HG03342 (cell line): Measurements from ENCODE around the gene SNX20.

Experiments used
- ATAC-seq: cut with Tn5 transposase; IDR thresholded peaks from one replicate; pipeline ENCODE4 v1.9.1; 2021; ENCODE audit warnings: mild to moderate bottlenecking, moderate library complexity; ENCODE audit not compliant: unreplicated experiment

The SNX20 gene

GRCh38 chr16:50637716-50638602 is 43.2 kb downstream of the SNX20 start:
- no peak for ATAC-seq

- ATAC-seq, result no peak
These were observed 44.2 kb downstream of the SNX20 start for GRCh38 chr16:50636753-50637374.

DNA sequence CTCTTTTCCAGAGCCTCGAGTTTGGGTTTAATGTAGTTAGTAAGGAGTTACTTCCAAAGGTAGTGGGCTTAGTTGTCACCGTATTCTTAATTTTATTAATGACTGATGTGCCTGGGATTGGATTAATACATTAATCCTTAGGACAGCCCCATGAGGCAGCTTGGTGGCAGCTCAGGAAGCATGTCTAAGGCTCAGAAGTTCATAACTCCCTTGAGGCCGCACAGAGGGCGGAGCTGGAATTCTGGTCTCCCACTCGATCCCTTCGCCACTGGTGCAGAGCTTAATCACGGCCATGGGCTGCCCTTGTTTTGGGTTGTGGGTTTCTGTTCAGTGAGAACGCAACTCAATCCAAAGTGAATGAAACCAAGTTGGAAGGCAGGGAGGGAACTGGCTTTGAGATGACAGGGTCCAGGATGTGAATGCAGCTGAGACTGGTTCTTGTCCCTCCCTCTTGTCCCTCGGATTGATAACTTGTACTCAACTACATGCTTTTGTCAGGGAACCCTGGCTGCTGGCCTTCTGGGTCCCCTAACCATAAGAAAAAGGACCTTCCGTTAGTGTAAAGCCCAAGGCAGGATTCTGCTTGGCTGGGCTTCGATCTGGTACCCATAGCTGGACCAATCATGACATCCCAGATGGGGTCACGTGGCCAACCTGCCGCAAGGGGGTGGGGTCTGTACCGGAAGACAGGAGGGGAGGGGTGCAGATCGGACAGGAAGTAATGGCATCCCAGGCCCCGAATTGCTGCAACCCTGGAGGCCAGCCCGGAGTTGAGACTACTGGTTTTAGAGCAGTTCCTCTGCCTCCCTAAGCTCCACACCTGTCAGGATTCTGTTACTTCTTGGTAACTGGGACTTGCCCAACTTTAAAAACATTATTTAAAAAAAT is 45.4 kb downstream of the SNX20 start:
- no peak for ATAC-seq

DNA sequence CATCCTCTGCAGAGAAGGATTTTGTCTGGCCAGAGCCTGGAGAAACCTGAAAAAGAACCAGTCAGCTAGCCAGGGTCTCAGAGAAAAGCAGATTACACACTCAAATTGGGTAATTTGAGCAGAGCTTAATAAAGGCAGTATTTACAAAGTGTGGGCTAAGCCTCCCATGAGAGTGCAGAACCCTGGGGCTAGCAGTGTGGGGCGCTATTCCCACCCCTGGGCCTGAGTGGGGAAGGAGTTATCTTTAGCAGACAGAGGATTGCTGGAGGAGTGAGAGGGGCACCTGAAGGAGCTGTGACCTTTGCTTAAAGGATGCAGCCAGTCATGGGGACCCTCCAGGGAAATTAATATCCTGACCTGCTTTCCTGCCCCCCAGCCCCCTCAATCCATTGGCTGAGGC is 46.2 kb downstream of the SNX20 start:
- no peak for ATAC-seq

DNA sequence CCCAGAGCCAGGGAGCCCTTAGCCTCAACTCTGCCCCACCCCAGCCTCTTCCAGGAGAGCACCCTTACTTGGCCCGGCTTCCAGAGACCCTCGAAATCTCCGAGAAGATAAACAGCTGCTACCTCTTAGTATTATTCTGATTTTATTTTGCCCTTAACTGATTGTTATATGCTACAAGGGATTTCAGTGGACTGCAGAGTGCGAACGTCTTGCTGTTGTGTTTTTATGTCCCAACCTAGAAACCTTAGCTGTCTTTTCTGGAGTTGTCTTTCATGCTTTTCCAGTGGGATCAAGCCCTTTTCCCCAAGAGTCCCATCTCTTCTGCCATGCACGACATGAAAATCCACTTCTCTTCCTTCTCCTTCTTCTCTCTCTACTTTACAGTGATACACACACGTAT is 47.0 kb downstream of the SNX20 start:
- ATAC-seq, result no peak

GRCh38 chr16:50632927-50633800 is 47.9 kb downstream of the SNX20 start:
- ATAC-seq, result no peak

DNA sequence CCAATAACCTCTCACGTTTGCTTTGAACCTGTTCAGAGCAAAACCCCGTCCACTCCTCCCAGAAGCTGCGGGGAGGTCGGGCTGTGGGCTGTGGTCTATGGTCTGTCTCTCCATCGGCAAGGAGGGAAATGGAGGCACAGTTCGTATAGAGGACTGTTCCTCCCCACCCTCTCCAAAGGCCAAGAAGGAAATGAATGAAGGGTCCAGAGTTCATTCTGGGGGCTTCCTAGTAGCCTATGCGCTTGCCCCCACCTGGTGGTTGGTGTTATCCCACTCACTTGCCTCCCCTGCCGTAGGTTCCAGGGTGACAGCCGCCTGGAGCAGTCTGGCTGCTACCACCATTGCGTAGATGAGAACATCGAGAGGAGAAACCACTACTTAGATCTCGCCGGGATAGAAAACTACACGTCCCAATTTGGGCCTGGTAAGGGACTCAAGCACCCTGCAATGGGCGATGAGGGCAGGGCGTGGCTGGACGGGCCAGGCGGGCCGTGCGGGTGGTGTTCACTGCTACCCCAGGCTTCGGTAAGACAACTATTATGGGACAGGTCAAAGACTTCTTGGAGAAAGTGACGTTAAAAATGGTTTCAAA is 49.0 kb downstream of the SNX20 start:
- ATAC-seq, result no peak

DNA sequence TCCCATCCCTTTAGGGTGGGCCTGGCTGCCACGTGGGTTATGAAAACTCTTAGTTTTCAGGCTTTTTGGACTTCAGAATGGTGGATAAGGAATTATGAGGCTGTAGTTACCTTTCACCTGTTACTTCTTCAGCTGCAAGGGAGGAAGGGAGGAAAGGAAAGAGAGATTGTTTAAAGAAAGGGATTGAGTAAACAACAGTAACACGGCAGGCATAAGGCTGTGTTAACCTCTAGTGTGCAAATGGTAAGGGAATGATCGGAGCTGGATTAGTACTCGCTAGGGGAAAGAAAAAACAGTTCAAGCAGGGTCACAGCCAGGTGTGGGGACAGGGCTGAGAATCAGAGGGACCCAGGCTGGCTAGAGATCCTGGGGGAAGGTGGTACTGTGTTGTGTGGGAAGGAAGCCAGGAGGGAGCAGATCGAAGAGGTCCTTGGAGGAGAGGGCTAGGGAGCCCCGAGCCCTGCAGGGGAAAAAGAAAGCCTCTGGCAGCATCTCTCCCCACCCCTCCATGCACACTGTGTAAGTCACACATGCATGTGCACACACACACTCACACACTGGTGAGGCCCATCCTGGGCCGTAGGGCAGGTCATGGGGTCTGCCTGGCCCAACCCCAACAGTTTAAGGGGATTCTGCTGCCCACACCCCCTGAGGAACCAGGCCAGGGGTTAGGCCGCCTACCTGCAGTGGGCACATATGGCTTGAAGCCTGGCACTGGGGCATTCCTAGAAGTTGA is 49.7 kb downstream of the SNX20 start:
- ATAC-seq, result no peak

DNA sequence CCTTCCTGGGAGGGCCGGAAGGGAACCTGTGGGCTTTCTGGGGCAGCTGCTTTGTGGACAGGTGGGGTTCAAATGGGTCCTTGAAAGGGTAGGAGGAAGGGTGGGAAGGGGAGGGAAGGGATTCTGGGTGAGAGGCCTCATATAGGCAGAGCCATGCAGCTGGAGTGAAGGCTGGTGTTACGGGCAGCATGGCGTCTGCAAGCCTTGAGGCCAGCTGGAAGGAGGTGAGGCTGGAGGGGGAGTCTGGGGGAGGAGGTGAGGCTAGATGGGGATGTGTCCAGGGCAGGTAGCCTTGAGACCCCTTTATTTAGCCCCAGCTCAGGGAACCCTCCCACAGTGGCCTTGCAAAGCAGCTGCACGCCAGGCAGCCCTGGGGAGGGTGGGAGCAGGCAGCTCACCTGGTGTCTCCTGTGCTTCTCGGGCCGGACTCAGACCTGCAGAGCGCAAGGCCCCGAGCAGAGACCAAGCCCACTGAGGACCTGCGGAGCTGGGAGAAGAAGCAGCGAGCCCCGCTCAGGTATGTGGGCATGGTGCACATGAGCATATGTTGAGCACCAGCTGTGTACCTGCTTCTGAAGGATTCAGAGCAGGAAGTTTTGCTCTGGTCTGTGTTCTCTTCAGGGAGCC is 50.6 kb downstream of the SNX20 start:
- no peak for ATAC-seq

GRCh38 chr16:50629334-50629733 is 51.8 kb downstream of the SNX20 start:
- ATAC-seq, result no peak

- ATAC-seq, result no peak
These were observed 52.8 kb downstream of the SNX20 start for GRCh38 chr16:50628156-50628802.

GRCh38 chr16:50627419-50627818 is 53.7 kb downstream of the SNX20 start:
- no peak for ATAC-seq

- ATAC-seq, result no peak
These were observed 54.2 kb downstream of the SNX20 start for GRCh38 chr16:50626868-50627267.

GRCh38 chr16:50625374-50625773 is 55.7 kb downstream of the SNX20 start:
- ATAC-seq, result no peak

GRCh38 chr16:50624449-50624970 is 56.6 kb downstream of the SNX20 start:
- ATAC-seq, result no peak

DNA sequence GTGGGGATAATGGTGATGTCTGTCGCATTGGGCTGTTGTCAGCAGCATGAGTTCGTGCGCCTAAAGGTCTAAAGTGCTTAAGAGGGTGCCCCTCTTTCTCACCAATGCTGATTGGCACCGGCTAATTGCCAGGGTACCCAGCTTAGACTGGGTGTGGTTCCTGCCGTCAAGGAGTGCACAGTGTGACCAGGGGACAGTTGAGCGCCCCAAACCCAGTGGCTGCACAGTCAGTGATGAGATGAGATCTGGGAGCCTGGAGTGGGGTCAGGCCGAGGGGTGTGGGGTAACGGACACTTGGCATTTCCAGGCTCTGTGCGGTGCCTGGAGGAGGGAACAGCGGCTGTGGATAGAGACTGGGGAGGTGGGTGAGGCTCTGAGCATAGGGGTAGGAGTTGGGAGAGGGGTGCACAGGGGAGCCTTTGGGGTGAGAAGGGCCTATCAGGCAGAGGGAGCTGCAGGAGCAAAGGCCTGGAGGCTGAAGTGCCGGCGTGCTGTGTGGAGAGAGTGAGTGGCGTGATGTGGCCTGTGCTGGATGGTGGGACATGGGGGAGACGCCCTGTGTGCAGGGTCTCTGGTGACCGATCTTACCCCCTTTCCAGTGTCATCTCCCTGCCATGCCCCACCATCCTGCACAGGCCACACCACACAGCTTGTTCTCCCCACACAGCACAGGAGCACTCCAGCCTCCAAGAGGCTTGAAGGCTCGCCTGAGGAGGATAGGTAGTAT is 58.3 kb downstream of the SNX20 start:
- no peak for ATAC-seq

DNA sequence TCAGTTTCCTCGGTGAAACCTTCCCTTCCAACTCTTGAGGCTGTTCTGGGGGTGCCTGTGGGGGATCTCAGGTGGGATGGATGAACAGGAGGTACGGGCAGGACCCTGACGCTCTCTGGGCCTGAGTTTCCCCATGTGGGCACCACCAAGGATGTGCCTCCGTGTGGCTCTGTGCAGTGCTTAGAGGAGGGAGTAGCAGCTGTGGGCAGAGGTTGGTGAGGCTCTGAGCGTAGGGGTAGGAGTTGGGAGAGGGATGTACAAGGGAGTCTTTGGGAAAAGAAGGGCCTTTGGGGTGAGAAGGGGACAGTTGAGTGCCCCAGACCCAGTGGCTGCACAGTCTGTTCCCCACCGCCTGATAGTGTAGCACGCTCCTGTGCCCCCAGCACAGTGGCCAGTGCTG is 59.1 kb downstream of the SNX20 start:
- no peak for ATAC-seq
